H9 (cell line): ENCODE results near the gene MAP2K1. TPM values are rescaled to one million over a fixed set of nuclear protein-coding genes. Genes with fewer than 3 reads are reported as not detected.
A peak's percentile ranks its signal among the peaks of the same experiment; 100 is the strongest.

Source experiments
- DNase-seq: peaks from one replicate; pipeline ENCODE4 v3.0.0-alpha.2; 2017
- H2AFZ ChIP-seq: one replicate; pipeline ENCODE4 v1.6.1; 2013; ENCODE audit warnings: mild to moderate bottlenecking, low read length, control low read depth, moderate library complexity
- H2AK5ac ChIP-seq: 2 replicates; pipeline ENCODE4 v1.6.1; 2013; ENCODE audit warnings: low read length, control low read depth, mixed read lengths; ENCODE audit not compliant: insufficient read length
- H2BK120ac ChIP-seq: one replicate; pipeline ENCODE4 v1.6.1; 2013; ENCODE audit warnings: low read depth, mild to moderate bottlenecking, low read length, control low read depth, inconsistent platforms; ENCODE audit not compliant: poor library complexity, severe bottlenecking
- H2BK12ac ChIP-seq: 2 replicates; pipeline ENCODE4 v1.6.1; 2013; ENCODE audit warnings: low read length, control low read depth, mixed read lengths, low read depth; ENCODE audit not compliant: insufficient read length
- H2BK15ac ChIP-seq: 2 replicates; pipeline ENCODE4 v1.6.1; 2013; ENCODE audit warnings: low read depth, low read length, control low read depth
- H2BK20ac ChIP-seq: one replicate; pipeline ENCODE4 v1.6.1; 2013; ENCODE audit warnings: low read depth, mild to moderate bottlenecking, low read length, control low read depth, inconsistent platforms; ENCODE audit not compliant: poor library complexity, severe bottlenecking
- H2BK5ac ChIP-seq: 2 replicates; pipeline ENCODE4 v1.6.1; 2013; ENCODE audit warnings: low read length, control low read depth, mixed read lengths; ENCODE audit not compliant: insufficient read length
- H3K14ac ChIP-seq: 2 replicates; pipeline ENCODE4 v1.6.1; 2013; ENCODE audit warnings: low read length, control low read depth; ENCODE audit not compliant: insufficient read depth
- H3K18ac ChIP-seq: 2 replicates; pipeline ENCODE4 v1.6.1; 2013; ENCODE audit warnings: low read depth, mild to moderate bottlenecking, mixed read lengths, low read length, control low read depth; ENCODE audit not compliant: insufficient read length
- H3K23ac ChIP-seq: 2 replicates; pipeline ENCODE4 v1.6.1; 2013; ENCODE audit warnings: low read length, control low read depth, mixed read lengths, low read depth; ENCODE audit not compliant: insufficient read length
- H3K23me2 ChIP-seq: 2 replicates; pipeline ENCODE4 v1.6.1; 2013; ENCODE audit warnings: low read depth, mild to moderate bottlenecking, mixed read lengths, low read length, control low read depth; ENCODE audit not compliant: insufficient read length, poor library complexity, severe bottlenecking
- H3K27ac ChIP-seq: 2 replicates; pipeline ENCODE4 v1.5.1; 2013; ENCODE audit warnings: low read length, control low read depth, mixed read lengths, low read depth; ENCODE audit not compliant: insufficient read length
- H3K27me3 ChIP-seq: 2 replicates; pipeline ENCODE4 v1.6.1; 2013; ENCODE audit warnings: low read length, control low read depth, inconsistent platforms; ENCODE audit not compliant: insufficient read depth
- H3K4ac ChIP-seq: 2 replicates; pipeline ENCODE4 v1.6.1; 2013; ENCODE audit warnings: low read depth, mild to moderate bottlenecking, control low read depth, inconsistent platforms, low read length, moderate library complexity
- H3K4me1 ChIP-seq: 2 replicates; pipeline ENCODE4 v1.6.1; 2013; ENCODE audit warnings: low read length, control low read depth, inconsistent platforms; ENCODE audit not compliant: insufficient read depth
- H3K4me2 ChIP-seq: 2 replicates; pipeline ENCODE4 v1.6.1; 2013; ENCODE audit warnings: low read length, control low read depth, mixed read lengths; ENCODE audit not compliant: insufficient read length, insufficient read depth
- H3K56ac ChIP-seq: 2 replicates; pipeline ENCODE4 v1.6.1; 2013; ENCODE audit warnings: low read depth, mild to moderate bottlenecking, mixed read lengths, low read length, control low read depth; ENCODE audit not compliant: insufficient read length
- H3K79me1 ChIP-seq: 2 replicates; pipeline ENCODE4 v1.6.1; 2013; ENCODE audit warnings: low read depth, mild to moderate bottlenecking, moderate library complexity, low read length, control low read depth, inconsistent platforms; ENCODE audit not compliant: insufficient read depth, poor library complexity, severe bottlenecking
- H3K79me2 ChIP-seq: 2 replicates; pipeline ENCODE4 v1.6.1; 2013; ENCODE audit warnings: low read length, control low read depth, inconsistent platforms; ENCODE audit not compliant: insufficient read depth
- H3K9ac ChIP-seq: 2 replicates; pipeline ENCODE4 v1.6.1; 2013; ENCODE audit warnings: low read length, control low read depth, mixed read lengths; ENCODE audit not compliant: insufficient read length; ENCODE audit errors: extremely low read depth
- H3K9me3 ChIP-seq: one replicate; pipeline ENCODE4 v1.6.1; 2013; ENCODE audit warnings: low read depth, low read length, inconsistent platforms; ENCODE audit not compliant: control insufficient read depth
- H3T11ph ChIP-seq: one replicate; pipeline ENCODE4 v1.6.1; 2013; ENCODE audit warnings: mild to moderate bottlenecking, low read length, control low read depth, inconsistent platforms
- H4K20me1 ChIP-seq: one replicate; pipeline ENCODE4 v1.6.1; 2013; ENCODE audit not compliant: control insufficient read depth, insufficient read length, insufficient read depth
- H4K5ac ChIP-seq: 2 replicates; pipeline ENCODE4 v1.6.1; 2013; ENCODE audit warnings: low read depth, mild to moderate bottlenecking, mixed read lengths, low read length, control low read depth; ENCODE audit not compliant: insufficient read length
- H4K8ac ChIP-seq: replicated peaks from 2 replicates; pipeline ENCODE4 v1.6.1; 2013; ENCODE audit warnings: low read length, control low read depth, mixed read lengths, low read depth; ENCODE audit not compliant: insufficient read length
- H4K91ac ChIP-seq: 2 replicates; pipeline ENCODE4 v1.6.1; 2013; ENCODE audit warnings: low read depth, mild to moderate bottlenecking, moderate library complexity, mixed read lengths, low read length, control low read depth; ENCODE audit not compliant: insufficient read length
- H3K27ac Mint-ChIP-seq, 3 experiments: 2 replicates in 2 of 3; 3 replicates in 1 of 3; pipeline ENCODE4 v1.8.0; 2020 to 2021; ENCODE audit warnings: mixed read lengths in 3 of 3, mild to moderate bottlenecking in 1 of 3, moderate library complexity in 1 of 3
- H3K27me3 Mint-ChIP-seq: 2 replicates; pipeline ENCODE4 v1.8.0; 2021; ENCODE audit warnings: low read depth, mild to moderate bottlenecking, moderate library complexity, mixed read lengths
- H3K36me3 Mint-ChIP-seq, 3 experiments: 2 replicates in 2 of 3; 3 replicates in 1 of 3; pipeline ENCODE4 v1.8.0; 2020 to 2021; ENCODE audit warnings: low read depth in 3 of 3, mixed read lengths in 3 of 3; ENCODE audit not compliant: insufficient read depth in 1 of 3
- H3K4me1 Mint-ChIP-seq, 2 experiments: 2 replicates each; pipeline ENCODE4 v1.8.0; 2020; ENCODE audit warnings: mixed read lengths in 2 of 2
- H3K4me3 Mint-ChIP-seq, 2 experiments: 2 replicates in 1 of 2; 3 replicates in 1 of 2; pipeline ENCODE4 v1.8.0; 2020 to 2021; ENCODE audit warnings: mild to moderate bottlenecking in 2 of 2, mixed read lengths in 2 of 2, moderate library complexity in 1 of 2
- H3K9me3 Mint-ChIP-seq, 2 experiments: 2 replicates in 1 of 2; 3 replicates in 1 of 2; pipeline ENCODE4 v1.8.0; 2020; ENCODE audit warnings: mild to moderate bottlenecking in 2 of 2, mixed read lengths in 2 of 2, moderate library complexity in 1 of 2
- CTCF ChIP-seq: fragments of 200-600 bp; sonication (generic); conservative IDR thresholded peaks from 3 replicates; pipeline ENCODE4 v1.8.0; 2021; ENCODE audit warnings: antibody characterized with exemption, mild to moderate bottlenecking
- WGBS: extraction: QIAGEN DNeasy Blood & Tissue Kit; methylation state at CpG from one replicate; pipeline ENCODE4 v1.1.7; 2013; ENCODE audit warnings: missing lambda C conversion rate, low lambda C conversion rate, mixed read lengths; ENCODE audit not compliant: insufficient read length; ENCODE audit errors: extremely low coverage; 5-methylcytosine and 5-hydroxymethylcytosine counted together
- total RNA-seq: library from RNA; stranded (reverse); gene quantifications from 2 replicates; pipeline ENCODE4 v1.2.1, GENCODE V29; 2021

MAP2K1 gene
- total RNA-seq, 1 experiment from 2014 or later = 50.8 TPM

GRCh38 chr15:66429546-66429945, 42.8 kb downstream of the MAP2K1 start:
- H3K27me3 Mint-ChIP-seq = no peaks in the 10 kb centered on the region
- Histone ChIP-seq H3K14ac (no peak overlapping the region), H2AK5ac (no peak overlapping the region), H3T11ph (no peak overlapping the region), H3K79me1 (peaks cover 5% of the 10 kb centered on the region), H2AFZ (no peak overlapping the region), H3K23ac (no peak overlapping the region), H3K18ac (no peak overlapping the region), H3K4me1 (peaks cover 6% of the 10 kb centered on the region), H2BK5ac (no peak overlapping the region), H3K27ac (no peak overlapping the region), H3K23me2 (no peaks in the 10 kb centered on the region), H4K91ac (no peak overlapping the region), H3K9me3 (no peaks in the 10 kb centered on the region), H3K56ac (no peak overlapping the region), H2BK120ac (no peak overlapping the region), H2BK20ac (no peak overlapping the region), H4K5ac (no peak overlapping the region), H3K4ac (no peak overlapping the region), H3K27me3 (no peaks in the 10 kb centered on the region), H2BK12ac (no peak overlapping the region), H2BK15ac (no peak overlapping the region), H3K4me2 (no peak overlapping the region), H4K8ac (no peak overlapping the region), H3K9ac (no peak overlapping the region), H3K79me2 (peaks cover 8% of the 10 kb centered on the region; the same call in 1 of the 2 replicates), H4K20me1 (peaks cover 2% of the 10 kb centered on the region)
- H3K36me3 Mint-ChIP-seq = no peaks in the 10 kb centered on the region
- no peak for TF ChIP-seq CTCF
- no peak for DNase-seq
- H3K4me3 Mint-ChIP-seq = no peak overlapping the region
- H3K4me1 Mint-ChIP-seq = peaks cover 32 to 33% of the 10 kb centered on the region in 2 experiments
- WGBS = no CpG with 5 or more reads among the region's 7 CpGs
- peak overlapping the region in 1 of 3 experiments; percentile 5; a peak in 1 of 7 replicates for H3K27ac Mint-ChIP-seq
- H3K9me3 Mint-ChIP-seq = no peaks in the 10 kb centered on the region
